WERI-Rb-1 (cell line): ENCODE data around the gene DDR1.
A peak's percentile ranks its signal among the peaks of the same experiment; 100 is the strongest.

Experiments
- DNase-seq: peaks from one replicate; pipeline ENCODE4 v3.0.0-alpha.2; 2020
- H3K27ac ChIP-seq: fragments of 250-450 bp; sonication (Bioruptor Pico); 2 replicates; pipeline ENCODE4 v1.5.1; 2020; ENCODE audit warnings: mild to moderate bottlenecking, moderate library complexity
- H3K27me3 ChIP-seq: fragments of 250-450 bp; sonication (Bioruptor Pico); 2 replicates; pipeline ENCODE4 v1.5.1; 2021; ENCODE audit warnings: mild to moderate bottlenecking, low read depth, moderate library complexity; ENCODE audit not compliant: insufficient read depth, severe bottlenecking
- H3K36me3 ChIP-seq: fragments of 250-450 bp; sonication (Bioruptor Pico); 2 replicates; pipeline ENCODE4 v1.5.1; 2020; ENCODE audit warnings: mild to moderate bottlenecking, moderate library complexity
- H3K4me3 ChIP-seq: 2 replicates; pipeline ENCODE4 v1.5.1; 2011; ENCODE audit warnings: low read depth, mild to moderate bottlenecking, control low read depth, low read length
- H3K9me3 ChIP-seq: fragments of 250-450 bp; sonication (Bioruptor Pico); 2 replicates; pipeline ENCODE4 v1.5.1; 2021; ENCODE audit warnings: mild to moderate bottlenecking, moderate library complexity; ENCODE audit not compliant: severe bottlenecking
- TF ChIP-seq, protein P1 (sequence below): IDR thresholded peaks from 2 replicates; pipeline ENCODE4 v1.5.1; 2011; ENCODE audit warnings: low read depth, mild to moderate bottlenecking, control low read depth, inconsistent platforms, low read length

Gene DDR1

DNA sequence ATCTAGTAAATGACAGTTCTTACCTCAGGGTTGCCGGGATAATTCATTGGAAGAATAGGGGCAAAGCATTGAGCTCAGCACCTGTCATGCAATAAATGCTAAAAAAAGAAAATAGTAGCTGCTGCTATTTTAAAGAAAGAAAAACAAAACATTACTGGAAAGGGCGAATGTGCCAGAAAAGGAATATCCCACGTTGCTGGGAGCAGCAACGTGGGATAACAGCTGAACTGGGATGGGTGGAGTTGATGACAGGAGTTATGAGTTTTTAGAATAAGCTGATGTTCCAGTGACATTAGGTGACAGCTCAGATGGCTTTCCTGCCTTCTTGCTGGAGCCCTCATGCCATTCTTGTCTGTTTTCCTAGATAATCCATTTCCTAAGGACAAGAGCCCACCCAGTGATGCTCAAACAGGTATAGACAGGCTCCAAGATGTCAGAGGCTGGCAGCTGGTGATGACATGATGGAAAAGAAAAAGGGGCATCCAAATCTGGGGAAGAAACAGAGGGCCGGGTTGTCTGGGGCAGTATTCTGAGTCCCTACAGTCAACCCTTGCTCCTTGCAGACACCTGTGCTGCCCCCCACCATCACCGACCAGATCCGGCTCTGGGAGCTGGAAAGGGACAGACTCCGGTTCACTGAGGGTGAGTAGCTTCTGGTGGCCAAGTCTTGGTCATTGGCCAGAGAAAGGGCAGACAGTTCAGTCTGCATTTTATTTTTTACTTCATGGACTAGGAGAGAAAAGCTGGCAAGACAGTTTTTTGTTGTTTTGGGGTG lies 28.6 kb downstream of the DDR1 start:
- H3K36me3 ChIP-seq: peaks cover 65% of the 10 kb centered on the region
- no peak for DNase-seq
- no peak overlapping the region for H3K4me3 ChIP-seq
- no peaks in the 10 kb centered on the region for H3K27me3 ChIP-seq
- H3K9me3 ChIP-seq: no peaks in the 10 kb centered on the region
- no peak overlapping the region; the same call in 1 of the 2 replicates for H3K27ac ChIP-seq
- TF ChIP-seq, protein P1, sequence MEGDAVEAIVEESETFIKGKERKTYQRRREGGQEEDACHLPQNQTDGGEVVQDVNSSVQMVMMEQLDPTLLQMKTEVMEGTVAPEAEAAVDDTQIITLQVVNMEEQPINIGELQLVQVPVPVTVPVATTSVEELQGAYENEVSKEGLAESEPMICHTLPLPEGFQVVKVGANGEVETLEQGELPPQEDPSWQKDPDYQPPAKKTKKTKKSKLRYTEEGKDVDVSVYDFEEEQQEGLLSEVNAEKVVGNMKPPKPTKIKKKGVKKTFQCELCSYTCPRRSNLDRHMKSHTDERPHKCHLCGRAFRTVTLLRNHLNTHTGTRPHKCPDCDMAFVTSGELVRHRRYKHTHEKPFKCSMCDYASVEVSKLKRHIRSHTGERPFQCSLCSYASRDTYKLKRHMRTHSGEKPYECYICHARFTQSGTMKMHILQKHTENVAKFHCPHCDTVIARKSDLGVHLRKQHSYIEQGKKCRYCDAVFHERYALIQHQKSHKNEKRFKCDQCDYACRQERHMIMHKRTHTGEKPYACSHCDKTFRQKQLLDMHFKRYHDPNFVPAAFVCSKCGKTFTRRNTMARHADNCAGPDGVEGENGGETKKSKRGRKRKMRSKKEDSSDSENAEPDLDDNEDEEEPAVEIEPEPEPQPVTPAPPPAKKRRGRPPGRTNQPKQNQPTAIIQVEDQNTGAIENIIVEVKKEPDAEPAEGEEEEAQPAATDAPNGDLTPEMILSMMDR: no peak

DNA sequence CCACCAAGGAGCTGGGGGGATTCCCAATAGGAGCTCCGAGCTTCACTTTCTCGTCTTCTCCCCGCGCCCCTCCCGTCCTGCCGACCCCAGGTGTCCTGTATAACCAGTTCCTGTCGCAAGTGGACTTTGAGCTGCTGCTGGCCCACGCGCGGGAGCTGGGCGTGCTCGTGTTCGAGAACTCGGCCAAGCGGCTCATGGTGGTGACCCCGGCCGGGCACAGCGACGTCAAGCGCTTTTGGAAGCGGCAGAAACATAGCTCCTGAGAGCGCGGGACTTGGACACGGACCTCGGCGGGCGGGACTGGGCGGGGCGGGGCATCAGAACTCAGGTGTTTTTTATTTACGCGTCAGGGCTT lies 29.4 kb downstream of the DDR1 start:
- Histone ChIP-seq H3K9me3 (no peaks in the 10 kb centered on the region), H3K27ac (peak overlapping the region; percentile 78), H3K27me3 (no peaks in the 10 kb centered on the region), H3K4me3 (peak overlapping the region; percentile 53), H3K36me3 (peaks cover 70% of the 10 kb centered on the region)
- no peak for DNase-seq
- TF ChIP-seq, protein P1: no peak

DNA sequence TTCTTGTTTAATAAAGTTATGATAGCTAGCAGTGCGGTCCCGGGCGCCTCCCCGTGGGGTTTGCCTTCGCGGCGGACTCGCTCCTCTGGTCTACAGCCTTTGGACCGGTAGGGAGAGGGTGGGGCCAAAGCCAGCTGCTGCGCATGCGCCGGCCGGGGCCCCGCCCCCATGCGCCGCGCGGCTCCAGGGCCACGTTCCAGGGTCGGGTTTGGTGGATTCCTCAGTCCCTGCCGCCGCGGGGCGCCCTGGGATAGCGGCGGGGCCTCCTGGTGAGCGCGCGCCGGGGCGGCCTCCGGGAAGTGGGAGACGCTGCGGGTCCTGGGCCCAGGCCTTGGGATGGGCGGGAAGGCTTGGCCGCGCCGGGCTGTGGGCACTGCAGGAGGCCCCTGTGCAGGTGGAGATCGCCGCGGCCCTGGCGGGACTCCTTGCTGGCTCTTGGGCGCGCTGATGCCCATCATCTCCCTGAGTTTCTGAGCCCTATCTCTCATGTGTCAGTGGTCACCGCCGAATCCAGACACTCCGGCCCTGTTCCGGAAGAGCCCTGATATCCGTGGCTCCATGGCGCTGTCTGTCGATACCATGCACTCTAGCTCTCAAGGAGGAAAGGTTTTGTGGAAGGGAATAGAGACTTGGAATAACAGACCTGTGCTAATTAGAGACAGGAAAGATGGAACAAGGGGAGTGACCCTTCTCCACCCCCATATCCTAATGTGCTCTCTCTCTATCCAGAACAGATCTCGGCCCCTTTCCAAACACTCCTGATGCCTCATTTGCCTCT lies 29.9 kb downstream of the DDR1 start, which contains the start of gene VARS2:
Gene VARS2, plus strand, starts transcription at position 163 of the 778 bp plus-strand sequence. Its CDS starts 599 bp downstream, at position 762.
- H3K36me3 ChIP-seq: peaks cover 71% of the 10 kb centered on the region
- no peaks in the 10 kb centered on the region for H3K9me3 ChIP-seq
- peak; percentile 97 for DNase-seq
- TF ChIP-seq, protein P1: peak; percentile 42
- H3K27me3 ChIP-seq: no peaks in the 10 kb centered on the region
- peak within 1 kb of the TSS; percentile 53 for H3K4me3 ChIP-seq
- H3K27ac ChIP-seq: peak within 1 kb of the TSS; percentile 78

DNA sequence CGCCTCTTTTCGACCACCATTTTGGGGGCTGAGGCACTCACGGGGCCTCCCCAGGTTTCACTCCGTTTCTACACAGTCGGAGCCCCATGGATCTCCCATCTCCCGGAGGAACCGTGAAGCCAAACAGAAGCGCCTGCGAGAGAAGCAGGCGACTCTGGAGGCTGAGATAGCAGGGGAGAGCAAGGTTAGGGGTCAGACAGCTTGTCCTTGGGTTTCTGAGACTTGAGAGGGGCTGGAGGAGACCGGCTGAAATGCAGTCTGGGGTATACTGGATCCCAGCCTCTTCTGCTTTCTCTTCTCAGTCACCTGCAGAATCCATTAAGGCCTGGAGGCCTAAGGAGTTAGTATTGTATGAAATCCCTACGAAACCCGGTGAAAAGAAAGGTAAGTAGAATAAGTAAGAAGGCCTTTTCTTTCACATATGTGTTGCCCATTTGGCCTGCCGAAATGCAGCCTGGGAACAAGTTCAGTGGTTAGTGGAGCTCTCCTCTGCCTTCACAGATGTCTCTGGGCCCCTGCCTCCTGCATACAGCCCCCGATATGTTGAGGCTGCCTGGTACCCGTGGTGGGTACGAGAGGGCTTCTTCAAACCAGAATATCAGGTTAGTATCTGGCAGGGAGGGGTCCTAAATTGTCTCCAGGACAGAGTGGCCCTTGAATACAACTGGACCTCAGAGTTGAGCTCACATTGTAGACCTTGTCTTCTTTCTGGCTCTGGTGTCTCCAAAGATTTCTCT lies 30.7 kb downstream of the DDR1 start:
- Histone ChIP-seq H3K9me3 (no peaks in the 10 kb centered on the region), H3K36me3 (peaks cover 71% of the 10 kb centered on the region), H3K4me3 (peak overlapping the region; percentile 53), H3K27me3 (no peaks in the 10 kb centered on the region), H3K27ac (peak overlapping the region; percentile 78)
- no peak for DNase-seq
- TF ChIP-seq, protein P1: no peak

DNA sequence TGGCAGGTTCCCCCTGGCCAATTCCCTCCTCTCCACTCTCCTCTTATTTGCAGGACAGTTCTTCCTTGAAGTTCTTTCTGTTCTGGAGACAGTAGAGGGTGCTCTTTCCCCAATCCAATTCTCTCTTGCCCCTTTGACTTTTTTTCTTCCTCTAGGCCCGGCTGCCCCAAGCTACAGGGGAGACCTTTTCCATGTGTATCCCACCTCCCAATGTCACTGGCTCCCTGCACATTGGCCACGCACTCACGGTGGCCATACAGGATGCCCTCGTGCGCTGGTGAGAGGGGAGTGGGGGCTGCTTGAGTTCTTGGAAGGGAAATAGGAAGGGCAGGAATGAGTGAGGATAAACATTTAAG lies 31.2 kb downstream of the DDR1 start:
- TF ChIP-seq, protein P1: peak; percentile 82
- peaks cover 71% of the 10 kb centered on the region for H3K36me3 ChIP-seq
- no peak overlapping the region for H3K27ac ChIP-seq
- no peaks in the 10 kb centered on the region for H3K9me3 ChIP-seq
- H3K27me3 ChIP-seq: no peaks in the 10 kb centered on the region
- H3K4me3 ChIP-seq: no peak overlapping the region
- DNase-seq: peak; percentile 57
